Putamen (tissue), 1 donor: ENCODE results near the gene C17orf100.
"Not testable (repeated sequence)": the region's sequence is repeated elsewhere in the genome, so short reads cannot be mapped to it uniquely, and the experiment has no call there.

Source experiments
- DNase-seq: peaks from one replicate; pipeline ENCODE4 v3.0.0-alpha.2; 2016; ENCODE audit warnings: low spot score

C17orf100 gene

DNA sequence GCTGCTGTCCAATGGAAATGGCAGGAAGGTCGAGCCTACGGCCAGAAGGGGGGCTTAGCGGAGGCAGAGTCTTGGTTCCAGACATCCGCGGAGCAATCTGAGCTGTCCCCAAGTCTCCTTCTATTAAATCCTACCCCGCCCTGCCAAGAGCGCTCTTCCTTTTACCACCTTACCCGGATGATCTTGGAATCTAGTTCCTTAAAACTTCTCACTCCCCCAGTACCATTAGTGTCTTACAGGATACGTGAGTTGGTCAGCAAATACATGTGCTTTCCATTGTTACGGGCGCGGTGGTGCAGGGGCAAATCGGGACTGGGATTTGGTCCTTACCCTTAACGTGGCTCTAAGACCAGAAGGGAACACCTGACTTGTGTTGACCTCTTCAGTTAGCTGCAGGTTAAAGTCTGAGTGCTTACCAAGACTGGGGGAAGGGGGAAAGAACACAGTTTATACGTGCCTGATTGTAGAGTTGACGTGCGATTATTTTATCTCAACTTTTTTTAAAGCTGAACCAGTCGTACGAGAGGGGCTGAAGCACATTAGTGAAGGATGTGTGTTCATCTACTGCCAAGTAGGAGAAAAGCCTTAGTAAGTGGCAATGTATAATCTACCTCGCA lies 10.2 kb upstream of the C17orf100 start:
- no peak for DNase-seq

DNA sequence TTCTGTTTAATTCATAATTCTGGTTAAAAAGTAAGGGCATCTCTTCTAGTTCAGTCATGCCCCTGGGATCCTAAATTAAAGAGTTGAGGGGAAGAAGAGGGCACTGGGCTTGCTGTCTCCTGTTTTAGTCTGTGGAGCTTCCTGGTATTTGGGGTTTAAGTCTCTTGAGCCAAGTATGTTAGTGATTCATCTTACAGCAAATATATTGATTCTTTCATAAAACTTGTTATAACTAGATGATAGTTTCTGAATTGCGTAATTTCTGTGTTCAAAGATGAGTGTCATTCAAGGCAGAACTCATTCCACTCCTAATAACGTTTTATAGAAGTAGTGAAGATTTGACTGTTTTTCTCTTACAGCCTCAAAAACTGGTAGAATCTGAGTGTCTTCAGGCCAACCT lies 9.0 kb upstream of the C17orf100 start:
- no peak for DNase-seq

DNA sequence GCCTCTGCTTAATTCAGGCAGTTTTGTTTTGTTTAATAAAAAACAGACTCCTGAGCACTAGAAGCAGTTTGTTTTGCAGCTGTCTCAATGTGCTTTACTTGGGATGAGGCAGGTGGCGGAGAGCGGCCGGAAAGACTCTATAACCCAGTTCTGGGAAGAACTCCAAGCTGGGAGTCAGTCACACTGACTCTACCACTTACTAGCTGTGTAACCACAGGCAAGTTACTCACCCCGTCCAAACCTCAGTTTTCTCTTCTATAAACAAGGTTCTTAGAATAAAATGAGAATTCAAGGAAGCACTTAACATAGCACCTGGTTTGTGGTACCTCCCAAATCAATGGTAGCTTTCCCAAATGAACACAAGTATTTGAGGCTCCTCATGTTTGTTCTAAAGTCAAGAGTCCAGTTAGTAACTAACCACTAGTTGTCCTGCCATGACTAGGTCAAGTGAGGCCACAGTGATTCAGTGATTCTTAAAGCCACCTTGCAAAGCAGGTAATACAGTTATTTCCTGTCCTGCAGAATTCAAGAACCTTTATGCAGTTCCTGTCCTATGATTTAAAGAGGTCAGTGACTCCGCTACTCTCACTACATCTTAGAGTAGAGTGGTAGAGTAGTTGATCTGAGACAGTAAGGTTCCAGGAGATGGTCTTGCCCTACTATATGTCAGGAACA lies 8.0 kb upstream of the C17orf100 start:
- DNase-seq, result no peak

DNA sequence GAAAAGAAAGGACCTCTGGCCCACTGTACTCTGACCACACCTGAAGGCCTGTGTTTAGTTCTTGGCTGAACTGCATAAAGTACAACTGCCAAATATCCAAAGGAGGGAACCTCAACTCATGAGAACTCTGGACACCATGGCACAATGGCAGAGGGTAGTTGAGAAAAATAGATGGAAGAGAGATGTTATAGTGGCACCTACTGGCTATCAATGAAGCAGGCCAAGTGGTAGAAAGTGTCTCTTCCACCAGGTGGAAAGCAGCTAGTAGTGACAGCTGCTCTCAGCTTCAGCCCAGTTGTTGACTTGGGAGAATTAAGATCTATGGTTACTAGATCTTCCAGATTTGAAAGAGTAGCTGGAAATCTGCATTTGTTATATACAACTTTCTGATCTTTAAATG lies 3.4 kb upstream of the C17orf100 start:
- no peak for DNase-seq

DNA sequence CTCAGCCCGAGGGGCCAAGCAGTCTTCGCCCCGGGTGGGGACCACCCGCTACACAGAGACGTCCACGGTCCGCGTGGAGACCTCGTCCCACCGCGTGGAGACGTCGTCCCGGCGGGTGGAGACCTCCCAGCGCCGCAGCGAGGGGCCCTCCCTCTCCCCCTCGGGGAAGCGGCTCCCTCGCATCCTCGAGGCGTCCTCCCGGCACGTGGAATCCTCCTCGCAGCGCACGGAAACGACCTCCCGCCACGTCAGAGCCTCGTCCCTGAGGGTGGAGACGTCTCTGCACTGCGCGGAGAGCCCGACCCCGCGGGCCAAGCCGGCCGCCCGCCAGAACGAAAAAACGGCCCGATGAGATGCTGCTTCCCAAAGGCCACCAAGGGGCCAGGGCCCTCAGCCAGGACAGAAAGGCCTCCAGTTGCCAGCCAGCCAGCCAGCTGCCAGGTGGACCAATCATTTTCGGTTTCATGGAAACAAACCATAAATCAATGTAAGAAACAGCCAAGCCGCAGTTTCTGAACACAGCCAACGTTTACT lies 424 bp downstream of the C17orf100 start:
- no peak for DNase-seq

DNA sequence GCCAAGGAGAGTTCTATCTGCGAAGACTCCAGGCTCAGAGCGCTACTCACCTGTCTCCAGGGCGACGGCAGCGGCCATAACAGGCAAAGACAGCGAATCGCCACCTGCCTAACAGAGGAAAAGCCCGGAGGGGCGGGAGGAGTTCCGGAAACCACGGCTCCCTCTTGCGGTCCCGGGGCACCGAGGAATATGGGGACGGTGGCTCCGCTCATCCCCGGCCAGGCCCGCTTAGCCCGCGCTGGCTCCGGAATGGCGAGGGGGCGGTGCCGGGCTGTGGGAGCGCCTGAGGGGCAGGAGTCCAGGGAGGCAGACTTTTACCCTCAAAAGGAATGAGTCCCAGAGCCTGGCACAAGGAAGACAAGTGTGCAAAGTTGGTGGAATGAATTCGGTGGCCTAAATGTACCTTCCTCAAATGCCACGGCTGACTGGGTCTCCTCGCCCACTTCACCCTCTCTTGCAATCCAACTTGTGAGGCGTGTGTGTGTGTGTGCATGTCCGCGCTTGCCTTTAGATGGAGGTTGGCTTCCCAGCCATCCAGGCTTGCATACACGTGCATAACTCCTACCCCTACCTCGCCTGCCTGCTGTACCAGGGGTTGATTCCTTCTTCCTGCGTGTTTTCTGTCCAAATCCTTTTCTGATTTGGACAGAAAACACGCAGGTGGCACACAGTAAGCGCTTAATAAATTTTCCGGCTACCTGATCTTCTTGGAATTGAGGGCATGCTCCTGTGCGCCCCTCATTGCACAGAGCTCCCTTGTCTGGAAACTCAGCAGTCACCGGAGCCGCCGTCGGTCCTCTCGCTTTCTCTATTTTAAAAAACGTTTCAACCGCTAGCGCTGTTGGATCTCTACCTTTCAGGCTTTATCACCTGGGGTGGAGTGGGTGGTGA lies 3.5 kb downstream of the C17orf100 start:
- no peak for DNase-seq

DNA sequence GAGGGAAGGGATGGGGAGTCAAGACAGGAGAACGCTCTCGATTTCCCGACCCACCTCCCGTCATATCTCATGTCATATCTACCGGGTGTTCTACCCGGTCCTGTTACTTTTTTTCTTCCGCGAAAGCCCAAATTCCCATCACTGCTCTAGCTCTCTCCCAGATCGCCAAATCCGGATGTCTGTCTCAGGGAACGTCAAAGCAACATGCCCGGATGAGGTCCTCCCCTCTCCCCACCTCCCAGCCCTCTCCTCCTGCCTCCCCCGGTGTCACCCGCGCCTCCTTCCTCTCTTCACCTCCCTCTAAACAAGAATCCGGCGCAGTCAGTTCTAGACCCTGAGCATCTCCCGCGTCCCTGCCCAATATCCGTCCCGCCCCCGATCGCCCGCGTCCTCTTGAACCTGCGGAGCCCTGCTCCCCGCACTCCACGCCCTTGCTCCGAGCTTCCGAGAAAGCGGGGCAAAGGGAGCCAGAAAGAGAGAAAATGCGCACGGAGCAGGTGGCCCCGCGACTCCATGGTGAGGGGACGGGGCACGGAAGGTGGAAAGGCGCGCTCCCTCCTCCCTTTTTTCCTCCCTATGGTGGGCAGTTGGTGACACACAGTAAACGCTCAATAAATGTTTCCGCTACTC lies 4.3 kb downstream of the C17orf100 start:
- DNase-seq, result not testable (repeated sequence)

DNA sequence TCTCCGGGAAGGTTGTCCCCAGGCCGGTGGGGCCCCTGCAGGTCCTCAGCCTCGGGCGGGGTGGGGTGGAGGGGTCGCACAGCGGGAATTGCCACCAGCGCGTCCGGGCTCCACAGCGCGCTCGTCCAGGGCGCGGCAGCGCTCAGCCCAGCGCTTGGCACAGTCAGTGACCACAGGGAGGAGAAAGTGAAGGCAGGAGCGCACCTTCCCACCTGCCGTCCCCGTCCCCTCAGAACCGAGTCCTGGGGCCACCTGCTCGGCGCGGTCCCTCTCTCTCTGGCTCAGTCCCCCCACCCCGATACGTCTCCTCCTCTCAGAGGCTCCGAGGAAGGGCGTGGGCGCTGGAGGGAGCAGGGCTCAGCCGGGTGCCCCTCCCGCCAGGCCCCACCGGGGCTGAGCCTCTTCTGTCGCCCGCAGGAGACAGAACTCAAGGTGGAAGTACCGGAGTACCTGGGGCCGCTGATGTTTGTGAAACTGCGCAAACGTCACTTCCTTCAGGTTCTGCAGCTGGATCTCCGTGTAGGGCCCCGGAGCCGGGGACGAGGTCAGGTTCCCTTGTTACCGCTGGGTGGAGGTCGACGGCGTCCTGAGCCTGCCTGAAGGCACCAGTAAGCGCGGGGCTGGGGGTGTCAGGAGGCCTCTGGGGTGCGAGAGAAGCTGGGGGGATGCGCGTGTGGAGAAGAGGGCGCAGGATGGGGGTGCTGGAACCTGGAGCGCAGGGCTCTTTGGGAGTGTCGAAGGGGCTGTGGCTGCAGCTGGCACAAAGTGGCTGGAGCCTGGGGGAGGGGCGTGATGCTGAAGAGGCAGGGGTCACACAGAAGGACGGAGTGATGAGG lies 5.5 kb downstream of the C17orf100 start:
- not testable (repeated sequence) for DNase-seq

DNA sequence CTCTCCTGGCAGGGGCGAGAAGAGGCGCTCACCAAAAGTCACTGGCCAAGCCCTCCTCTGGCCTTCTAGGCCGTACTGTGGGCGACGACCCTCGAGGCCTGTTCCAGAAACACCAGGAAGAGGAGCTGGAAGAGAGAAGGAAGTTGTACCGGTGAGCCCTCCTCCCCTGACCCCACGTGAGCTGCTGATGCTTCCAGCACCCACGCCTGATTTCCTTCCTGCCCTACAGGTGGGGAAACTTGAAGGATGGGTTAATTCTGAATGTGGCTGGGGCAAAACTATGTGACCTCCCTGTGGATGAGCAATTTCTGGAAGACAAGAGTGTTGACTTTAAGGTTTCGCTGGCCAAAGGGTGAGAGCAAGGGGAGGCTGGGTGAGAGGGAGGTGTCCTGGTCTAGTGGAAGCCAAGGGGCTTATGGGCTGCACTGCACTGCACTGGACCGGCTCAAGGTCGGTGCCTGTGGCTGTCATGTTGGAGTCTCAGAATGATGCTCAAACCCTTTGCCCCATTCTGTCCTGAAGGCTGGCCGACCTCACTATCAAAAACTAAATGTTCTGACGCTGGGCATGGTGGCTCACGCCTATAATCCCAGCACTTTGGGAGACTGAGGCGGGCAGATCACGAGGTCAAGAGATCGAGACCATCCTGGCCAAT lies 6.2 kb downstream of the C17orf100 start:
- no peak for DNase-seq

DNA sequence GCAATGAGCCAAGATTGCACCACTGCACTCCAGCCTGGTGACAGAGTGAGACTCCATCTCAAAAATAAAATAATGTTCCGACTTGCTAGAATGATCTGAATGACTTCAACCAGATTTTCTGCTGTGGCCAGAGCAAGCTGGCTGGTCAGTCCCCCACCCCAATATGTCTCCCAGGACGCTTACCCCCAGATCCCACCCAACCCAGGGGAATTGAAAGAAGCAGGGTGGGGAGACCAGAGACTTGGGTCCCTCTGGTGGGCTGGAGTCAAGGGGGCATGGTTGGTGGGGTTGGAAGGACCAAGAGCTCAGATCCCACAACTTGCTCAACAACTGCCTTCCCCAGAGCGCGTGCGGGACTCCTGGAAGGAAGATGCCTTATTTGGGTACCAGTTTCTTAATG lies 6.8 kb downstream of the C17orf100 start:
- DNase-seq, result not testable (repeated sequence)

DNA sequence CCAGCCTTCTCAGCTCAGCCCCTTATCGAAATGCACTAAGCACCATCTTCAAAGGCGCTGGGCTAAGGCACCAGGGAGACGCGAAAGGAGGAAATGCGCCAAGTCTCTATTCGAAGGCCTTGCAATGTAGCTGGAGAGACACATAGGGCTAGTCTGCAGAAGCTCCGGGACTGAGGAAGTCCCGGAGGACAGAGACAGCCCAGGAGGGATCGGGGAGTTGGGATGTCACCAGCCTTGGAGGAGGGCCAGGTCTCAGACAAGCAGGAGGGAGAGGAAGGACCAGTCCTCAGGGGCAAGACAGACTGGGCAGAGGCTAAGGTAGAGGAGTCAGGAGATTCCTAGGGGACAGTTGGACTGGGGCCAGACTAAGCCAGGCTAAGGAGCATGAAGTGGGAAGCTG lies 8.5 kb downstream of the C17orf100 start:
- no peak for DNase-seq

DNA sequence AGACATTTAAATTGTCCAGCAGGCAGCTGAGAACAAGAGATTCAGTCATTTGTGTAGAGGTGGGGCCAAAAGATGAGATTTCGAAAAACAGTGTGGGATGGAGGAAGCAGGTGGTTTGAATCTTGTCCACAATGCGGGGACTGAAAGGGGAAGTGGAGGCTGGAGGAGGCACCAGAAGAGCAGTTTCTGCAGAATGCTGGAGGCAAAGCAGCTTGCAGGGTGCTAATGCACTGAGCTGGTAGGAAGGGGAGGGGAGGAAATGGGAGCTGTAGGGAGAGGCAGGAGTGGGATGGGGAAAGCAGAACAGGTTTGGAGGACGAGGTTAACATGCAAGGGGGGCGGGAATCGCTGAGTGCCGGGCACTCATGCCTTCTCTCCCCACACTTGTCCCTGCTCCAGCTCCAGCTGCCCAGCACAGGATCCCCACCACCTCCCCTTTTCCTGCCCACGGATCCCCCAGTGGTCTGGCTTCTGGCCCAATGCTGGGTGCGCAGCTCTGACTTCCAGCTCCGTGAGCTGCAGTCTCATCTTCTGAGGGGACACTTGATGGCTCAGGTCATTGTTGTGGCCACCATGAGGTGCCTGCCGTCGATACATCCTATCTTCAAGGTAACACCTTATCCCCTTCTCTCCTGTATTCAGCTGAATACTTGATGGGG lies 9.4 kb downstream of the C17orf100 start:
- no peak for DNase-seq

DNA sequence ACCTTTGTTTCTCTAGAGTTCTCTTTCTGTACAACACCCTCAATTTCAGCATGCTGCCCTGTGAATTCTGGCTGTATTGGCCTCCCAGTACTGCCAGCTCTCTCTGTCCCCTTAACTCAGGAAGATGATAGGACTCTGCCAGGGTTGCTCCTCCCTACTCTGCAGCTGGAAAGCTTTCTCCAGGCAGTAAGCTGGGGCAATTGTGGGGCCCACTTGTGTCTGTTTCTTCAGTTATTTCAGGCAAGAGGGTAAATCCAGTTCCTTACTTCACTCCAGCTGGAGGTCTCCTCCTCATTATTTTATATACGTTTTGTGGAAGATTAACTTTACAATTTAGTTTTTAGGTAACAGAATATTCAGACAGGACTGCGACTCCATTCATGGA lies 9.9 kb downstream of the C17orf100 start:
- DNase-seq, result no peak

DNA sequence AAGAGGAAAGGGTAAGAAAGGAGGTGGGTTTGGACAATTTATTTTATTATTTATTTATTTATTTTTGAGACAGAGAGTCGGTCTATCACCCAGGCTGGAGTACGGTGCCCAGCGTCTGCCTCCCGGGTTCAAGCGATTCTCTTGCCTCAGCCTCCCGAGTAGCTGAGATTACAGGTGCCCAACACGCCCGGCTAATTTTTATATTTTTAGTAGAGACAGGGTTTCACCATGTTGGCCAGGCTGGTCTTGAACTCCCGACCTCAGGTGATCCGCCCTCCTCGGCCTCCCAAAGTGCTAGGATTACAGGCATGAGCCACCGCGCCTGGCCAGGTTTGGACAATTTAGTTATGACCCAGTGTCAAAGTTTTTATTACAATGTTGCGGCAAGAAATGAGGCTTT lies 11.6 kb downstream of the C17orf100 start:
- DNase-seq, result not testable (repeated sequence)

DNA sequence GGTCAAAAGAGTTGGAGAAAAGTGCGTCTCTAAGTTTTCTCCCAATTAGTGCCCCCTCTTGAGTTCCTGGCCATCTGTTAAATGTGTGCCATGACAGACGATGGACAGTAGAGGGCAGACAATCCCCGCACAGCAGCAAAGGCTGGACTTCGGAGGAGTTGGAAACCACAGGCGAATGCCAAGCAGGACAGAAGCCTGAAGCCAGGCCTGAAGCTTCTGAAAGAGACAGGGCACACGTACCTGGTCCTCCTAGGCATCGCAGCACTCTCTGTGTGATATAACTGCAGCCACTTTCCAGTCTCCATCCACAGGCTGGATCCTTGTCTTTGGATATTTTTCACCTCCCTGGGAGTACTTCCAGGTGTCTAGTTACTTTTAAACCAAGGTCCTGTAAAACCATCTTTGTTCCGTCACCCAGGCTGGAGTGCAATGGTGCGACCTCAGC lies 14.5 kb downstream of the C17orf100 start:
- DNase-seq, result peak; percentile 70

DNA sequence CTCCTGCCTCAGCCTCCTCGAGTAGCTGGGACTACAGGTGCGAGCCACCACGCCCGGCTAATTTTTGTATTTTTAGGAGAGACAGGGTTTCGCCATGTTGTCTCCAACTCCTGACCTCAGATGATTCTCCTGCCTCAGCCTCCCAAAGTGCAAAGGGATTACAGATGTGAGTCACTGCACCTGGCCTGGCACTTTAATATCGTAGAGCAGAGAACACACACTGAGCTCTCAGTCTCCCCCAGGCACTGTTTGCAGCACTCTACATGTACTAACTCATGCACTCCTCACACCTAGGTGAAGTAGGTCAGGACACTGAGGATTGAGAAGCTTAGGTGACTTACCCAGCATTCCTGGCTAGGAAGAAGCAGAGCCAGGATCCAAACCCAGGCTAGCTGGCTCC lies 15.0 kb downstream of the C17orf100 start:
- no peak for DNase-seq

DNA sequence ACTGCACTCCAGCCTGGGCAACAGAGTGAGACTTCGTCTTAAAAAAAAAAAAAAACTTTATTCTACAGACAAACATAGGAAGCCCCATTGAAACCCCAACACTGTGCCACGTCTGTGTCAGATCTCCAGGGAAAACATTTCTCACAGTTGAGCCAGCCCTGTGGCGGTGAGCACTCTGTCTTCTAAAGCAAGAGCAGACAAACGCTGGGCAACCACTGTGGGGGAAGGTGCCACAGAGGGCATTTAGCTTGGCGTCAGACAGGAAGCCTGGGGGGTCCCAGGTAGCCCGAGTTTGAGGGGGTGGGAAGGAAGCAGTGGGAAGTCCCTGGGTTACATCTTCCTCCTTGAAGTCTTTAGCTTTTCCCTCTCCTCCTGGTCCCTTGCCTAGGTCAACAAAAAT lies 16.0 kb downstream of the C17orf100 start:
- DNase-seq, result no peak

DNA sequence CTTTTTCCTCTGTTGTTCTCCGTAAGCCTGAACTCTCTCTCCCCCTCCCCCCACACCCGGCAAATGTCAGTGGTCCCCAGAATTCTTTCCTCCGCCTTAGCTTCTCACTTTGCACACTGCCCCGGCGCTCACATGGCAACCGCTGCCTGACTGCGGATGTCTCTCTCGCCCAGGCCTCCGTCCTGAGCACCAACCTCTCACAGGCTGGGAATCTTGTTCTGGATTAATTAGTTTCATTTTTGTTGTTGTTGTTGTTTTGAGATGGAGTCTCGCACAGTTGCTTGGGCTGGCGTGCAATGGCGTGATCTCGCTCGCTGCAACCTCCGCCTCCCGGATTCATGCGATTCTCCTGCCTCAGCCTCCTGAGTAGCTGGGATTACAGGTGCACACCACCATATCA lies 16.7 kb downstream of the C17orf100 start:
- DNase-seq, result no peak

DNA sequence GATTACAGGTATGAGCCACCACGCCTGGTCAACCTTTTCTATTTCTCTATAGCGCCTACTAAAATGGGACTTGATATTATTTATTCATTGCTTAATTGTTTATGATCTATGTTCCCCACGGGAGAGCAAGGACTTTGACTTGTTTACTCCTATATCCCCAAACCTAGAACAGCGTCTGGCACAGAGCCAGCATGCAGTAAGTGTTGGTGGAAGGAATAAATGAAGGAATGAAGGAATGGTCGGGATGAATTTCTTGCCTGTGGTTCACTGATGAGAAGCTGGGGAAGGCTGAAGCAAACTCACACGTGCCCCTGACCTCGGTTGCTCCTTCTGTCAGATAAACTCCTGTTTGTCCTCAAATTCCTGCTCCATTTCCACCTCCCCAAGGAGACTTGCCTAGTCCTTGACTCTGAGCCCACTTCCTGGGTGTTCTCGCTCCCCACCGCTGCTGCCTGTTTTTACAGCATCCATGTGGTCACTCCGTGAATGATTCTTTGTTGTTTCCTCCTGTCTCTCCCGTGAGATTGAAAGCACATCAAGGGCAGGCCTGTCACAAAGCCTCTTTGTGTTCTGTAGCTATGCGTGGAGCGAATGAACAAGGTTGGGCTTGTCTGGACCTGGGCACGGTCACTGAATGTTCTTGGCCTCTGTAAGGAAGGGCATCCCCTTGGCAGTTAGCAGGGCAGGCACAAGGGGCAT lies 17.3 kb downstream of the C17orf100 start:
- DNase-seq, result no peak
